GM19397 (cell line): Measurements from ENCODE around the gene SSTR4.

Source experiments
- ATAC-seq: cut with Tn5 transposase; IDR thresholded peaks from one replicate; pipeline ENCODE4 v1.9.1; 2021; ENCODE audit warnings: mild to moderate bottlenecking, moderate library complexity; ENCODE audit not compliant: unreplicated experiment

The SSTR4 gene

DNA sequence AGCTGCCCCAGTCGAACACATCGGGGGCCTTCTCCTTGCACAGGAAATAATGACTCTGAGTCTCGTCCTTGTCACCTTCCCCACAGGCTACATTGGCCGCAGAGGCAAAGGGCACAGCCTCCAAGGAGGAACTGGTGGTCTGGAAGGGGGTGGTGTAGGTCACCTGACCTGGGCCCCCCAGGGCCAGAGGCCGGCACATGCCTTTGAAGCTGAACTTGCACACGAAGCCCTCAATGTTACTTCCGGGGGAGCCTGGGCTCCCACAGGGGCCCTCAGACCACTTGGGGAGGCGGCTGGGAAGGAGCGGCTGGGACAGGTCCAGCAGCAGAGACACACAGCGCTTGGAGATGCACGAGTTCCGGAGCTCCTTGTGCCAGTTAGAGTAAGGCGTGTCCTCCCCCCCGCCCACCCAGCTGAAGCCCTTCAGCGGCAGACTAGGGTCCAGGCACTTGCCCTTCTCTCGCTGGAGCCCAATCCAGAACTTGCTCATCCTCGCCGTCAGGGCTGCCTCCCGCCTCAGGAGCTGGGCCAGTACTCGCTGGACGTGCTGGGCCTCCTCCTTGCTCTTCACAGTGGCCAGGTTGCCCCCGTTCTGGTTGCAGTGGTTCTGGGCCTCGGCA lies 50.4 kb downstream of the SSTR4 start:
- no peak for ATAC-seq

DNA sequence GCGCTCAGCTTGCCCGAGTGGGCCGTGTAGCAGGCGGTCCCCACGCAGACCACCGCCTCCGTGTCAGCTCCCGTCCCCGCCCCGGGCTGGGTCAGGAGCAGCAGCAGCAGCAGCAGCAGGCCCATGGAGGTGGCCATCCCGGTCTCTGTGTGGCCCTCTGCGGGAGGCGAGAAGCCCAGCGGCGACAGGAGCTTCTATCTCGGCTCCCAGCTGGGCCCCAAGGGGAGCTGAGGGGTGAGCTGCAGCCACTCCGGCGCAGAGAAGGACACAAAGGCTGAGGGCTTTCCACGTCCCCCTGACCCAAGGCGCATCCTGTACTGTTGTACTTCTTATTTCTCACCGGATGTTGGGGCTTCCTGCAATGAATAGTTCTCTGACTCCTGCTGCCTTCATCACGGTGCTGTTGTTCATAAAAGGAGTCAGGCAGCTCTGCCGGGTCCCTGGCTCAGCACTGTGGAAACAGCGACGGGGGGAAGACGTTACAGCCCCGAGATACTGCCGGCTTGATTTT lies 51.0 kb downstream of the SSTR4 start, which contains the start of gene CD93:
CD93 (minus strand) TSS at position 269 of the 511 bp plus-strand sequence; CDS start at position 137, 132 bp downstream.
- ATAC-seq, result no peak

DNA sequence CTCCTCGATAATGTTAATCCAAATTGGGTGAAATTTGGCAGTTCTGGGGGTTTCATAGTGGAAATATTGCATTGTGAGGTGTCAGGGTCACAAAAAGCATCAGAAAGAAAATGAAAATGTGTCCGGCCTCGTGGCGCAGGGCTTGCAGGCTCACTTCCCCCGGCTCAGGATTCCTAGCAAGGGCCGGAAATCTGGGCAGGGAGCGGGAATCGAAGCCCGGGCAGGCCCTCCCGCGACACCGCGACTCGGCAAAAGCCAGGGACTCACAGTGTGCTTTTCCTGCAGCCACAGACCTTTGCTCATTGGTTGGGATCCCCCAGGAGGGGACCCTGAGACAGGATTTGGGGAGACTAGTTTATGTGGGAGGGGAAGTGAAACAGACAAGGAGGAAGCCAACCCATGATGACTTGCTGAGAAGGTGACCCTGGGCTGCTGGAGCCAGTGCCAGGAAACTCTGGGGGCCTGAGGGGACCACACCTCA lies 51.9 kb downstream of the SSTR4 start:
- ATAC-seq, result no peak

DNA sequence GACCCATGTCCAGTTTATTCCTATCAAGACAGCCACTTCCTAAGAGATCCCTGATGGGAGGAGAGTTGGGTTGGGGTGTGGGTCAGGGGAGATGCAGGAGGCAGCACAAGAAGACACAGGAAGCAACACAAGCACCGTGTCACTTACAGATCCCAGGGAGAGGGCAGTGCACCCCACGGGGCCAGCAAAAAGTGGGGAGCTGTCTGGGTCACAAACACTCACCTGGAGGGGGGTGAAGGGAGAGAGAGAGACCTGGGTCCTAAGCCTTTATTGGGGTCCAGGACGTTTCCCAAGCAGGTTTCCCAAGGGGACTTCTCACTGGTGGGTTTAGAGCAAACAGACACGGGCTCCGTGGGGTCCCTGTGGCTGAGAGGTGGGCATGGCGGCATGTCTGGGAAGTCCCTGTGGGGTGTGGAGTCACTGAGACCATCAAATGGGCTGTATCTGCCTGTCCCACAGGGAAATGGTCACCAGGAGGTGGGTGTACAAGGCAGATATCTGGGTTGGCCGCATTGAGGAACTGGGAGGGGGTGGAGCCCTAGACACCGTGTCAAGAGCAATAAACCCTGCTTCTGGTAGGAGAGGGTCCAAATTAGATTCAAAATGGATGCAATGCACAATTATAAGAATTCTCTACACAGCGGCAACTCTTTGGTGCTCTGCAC lies 52.6 kb downstream of the SSTR4 start:
- ATAC-seq, result no peak
